Neural cell (in vitro differentiated cells): ENCODE results near the gene YY1. TPM values are rescaled to one million over a fixed set of nuclear protein-coding genes. Genes with fewer than 3 reads are reported as not detected.
A peak's percentile ranks its signal among the peaks of the same experiment; 100 is the strongest.

ENCODE experiments used
- H2AFZ ChIP-seq: fragments of 200-600, 300-800 bp; sonication (generic), shearing (Covaris generic); 2 replicates; pipeline ENCODE4 v1.6.0; 2014; ENCODE audit warnings: low read depth, mild to moderate bottlenecking, antibody characterized with exemption, low read length, moderate library complexity
- H3F3A ChIP-seq: fragments of 200-600 bp; shearing (Covaris generic); 2 replicates; pipeline ENCODE4 v1.6.1; 2016; ENCODE audit warnings: mild to moderate bottlenecking, moderate library complexity, mixed read lengths, antibody characterized with exemption, low read length; ENCODE audit not compliant: insufficient read depth, poor library complexity, severe bottlenecking
- H3K27ac ChIP-seq: fragments of 200-600, 300-800 bp; sonication (generic), shearing (Covaris generic); 2 replicates; pipeline ENCODE4 v1.5.1; 2014; ENCODE audit warnings: mild to moderate bottlenecking, low read length, moderate library complexity
- H3K27me3 ChIP-seq: fragments of 300-800, 200-600 bp; sonication (generic), shearing (Covaris generic); 2 replicates; pipeline ENCODE4 v1.6.0; 2014; ENCODE audit warnings: mild to moderate bottlenecking, low read depth, low read length, moderate library complexity; ENCODE audit not compliant: insufficient read depth
- H3K36me3 ChIP-seq: fragments of 300-800, 200-600 bp; sonication (generic), shearing (Covaris generic); 2 replicates; pipeline ENCODE4 v1.5.1; 2014; ENCODE audit warnings: mild to moderate bottlenecking, antibody characterized with exemption, low read length, moderate library complexity; ENCODE audit not compliant: insufficient read depth
- H3K4me2 ChIP-seq: fragments of 300-800, 200-600 bp; sonication (generic), shearing (Covaris generic); 2 replicates; pipeline ENCODE4 v1.6.0; 2014; ENCODE audit warnings: mild to moderate bottlenecking, low read length
- H3K4me3 ChIP-seq: fragments of 300-800, 200-600 bp; sonication (generic), shearing (Covaris generic); 2 replicates; pipeline ENCODE4 v1.5.1; 2014; ENCODE audit warnings: mild to moderate bottlenecking, low read length, moderate library complexity
- H3K79me2 ChIP-seq: fragments of 200-600 bp; shearing (Covaris generic); replicated peaks from 2 replicates; pipeline ENCODE4 v1.6.0; 2014; ENCODE audit warnings: mild to moderate bottlenecking, low read length, moderate library complexity; ENCODE audit not compliant: insufficient read depth
- H3K9ac ChIP-seq: fragments of 300-800, 200-600 bp; sonication (generic), shearing (Covaris generic); 2 replicates; pipeline ENCODE4 v1.6.1; 2016; ENCODE audit warnings: mild to moderate bottlenecking, low read length, mixed read lengths
- H3K9me2 ChIP-seq: fragments of 200-600 bp; shearing (Covaris generic); 2 replicates; pipeline ENCODE4 v1.6.1; 2016; ENCODE audit warnings: mild to moderate bottlenecking, low read length, mixed read lengths; ENCODE audit not compliant: insufficient read depth
- H3K9me3 ChIP-seq: fragments of 200-600, 300-800 bp; sonication (generic), shearing (Covaris generic); 2 replicates; pipeline ENCODE4 v1.6.1; 2016; ENCODE audit warnings: mild to moderate bottlenecking, mixed run types, low read length, moderate library complexity, mixed read lengths
- H4K20me1 ChIP-seq: fragments of 200-600 bp; shearing (Covaris generic); 2 replicates; pipeline ENCODE4 v1.6.1; 2016; ENCODE audit warnings: mild to moderate bottlenecking, mixed run types; ENCODE audit not compliant: insufficient read depth
- CTCF ChIP-seq: fragments of 450-650 bp; IDR thresholded peaks from 2 replicates; pipeline ENCODE4 v1.5.1; 2014; ENCODE audit warnings: antibody characterized with exemption, mild to moderate bottlenecking, moderate library complexity; ENCODE audit not compliant: poor library complexity, severe bottlenecking
- EP300 ChIP-seq: fragments of 450-650 bp; conservative IDR thresholded peaks from 2 replicates; pipeline ENCODE4 v1.6.1; 2014; ENCODE audit warnings: antibody characterized with exemption, mild to moderate bottlenecking, moderate library complexity; ENCODE audit not compliant: poor library complexity, severe bottlenecking
- EZH2 ChIP-seq: fragments of 200-600, 300-800 bp; shearing (Covaris generic), sonication (generic); IDR thresholded peaks from 2 replicates; pipeline ENCODE4 v1.6.1; 2014; ENCODE audit warnings: antibody characterized with exemption, low read length, borderline replicate concordance, mild to moderate bottlenecking; ENCODE audit not compliant: insufficient read depth, poor library complexity, severe bottlenecking
- MXI1 ChIP-seq: fragments of 450-650 bp; conservative IDR thresholded peaks from 2 replicates; pipeline ENCODE4 v1.6.1; 2014; ENCODE audit warnings: antibody characterized with exemption, mild to moderate bottlenecking; ENCODE audit not compliant: poor library complexity, severe bottlenecking
- POLR2AphosphoS5 ChIP-seq: IDR thresholded peaks from 2 replicates; pipeline ENCODE4 v1.6.1; 2012
- RAD21 ChIP-seq: fragments of 450-650 bp; conservative IDR thresholded peaks from 2 replicates; pipeline ENCODE4 v1.6.1; 2014; ENCODE audit warnings: antibody characterized with exemption, mild to moderate bottlenecking, moderate library complexity
- REST ChIP-seq: IDR thresholded peaks from 2 replicates; pipeline ENCODE4 v1.6.1; 2012; ENCODE audit warnings: borderline replicate concordance
- SMC3 ChIP-seq: fragments of 450-650 bp; conservative IDR thresholded peaks from 2 replicates; pipeline ENCODE4 v1.6.1; 2014; ENCODE audit warnings: antibody characterized with exemption, mild to moderate bottlenecking, moderate library complexity; ENCODE audit not compliant: poor library complexity
- TAF1 ChIP-seq: IDR thresholded peaks from 2 replicates; pipeline ENCODE4 v1.6.1; 2012; ENCODE audit warnings: low read depth
- polyA plus RNA-seq: library from polyadenylated mRNA; depleted of rRNA; stranded (reverse); fragments of >200 nt; gene quantifications from 2 replicates; pipeline ENCODE4 v1.2.3, GENCODE V29; 2014

The YY1 gene
- polyA plus RNA-seq, 1 donor from 2014 or later: 50.4 TPM

- Histone ChIP-seq H4K20me1 (no peaks in the 10 kb centered on the region), H3K36me3 (no peaks in the 10 kb centered on the region), H3K27ac (peak overlapping the region; percentile 65), H2AFZ (no peak overlapping the region), H3K79me2 (peaks cover 42% of the 10 kb centered on the region), H3K9me2 (no peaks in the 10 kb centered on the region), H3K9ac (peak overlapping the region; percentile 57), H3K4me2 (peak overlapping the region; percentile 58), H3K9me3 (no peaks in the 10 kb centered on the region), H3F3A (no peaks in the 10 kb centered on the region), H3K27me3 (no peaks in the 10 kb centered on the region), H3K4me3 (peak overlapping the region; percentile 63)
- TF ChIP-seq EZH2 (no peak), EP300 (no peak), POLR2AphosphoS5 (no peak), RAD21 (no peak), SMC3 (no peak), REST (no peak), CTCF (no peak), TAF1 (no peak), MXI1 (no peak)
Observed at GRCh38 chr14:100222224-100223093, 16.5 kb upstream of the YY1 start.

- H3K27me3 ChIP-seq: no peaks in the 10 kb centered on the region
- H4K20me1 ChIP-seq: no peaks in the 10 kb centered on the region
- peaks cover 44% of the 10 kb centered on the region for H3K79me2 ChIP-seq
- H3F3A ChIP-seq: no peaks in the 10 kb centered on the region
- no peak overlapping the region for H3K4me3 ChIP-seq
- TF ChIP-seq TAF1: no peak
- TF ChIP-seq REST: no peak
- TF ChIP-seq EZH2: no peak
- no peak for TF ChIP-seq CTCF
- no peak for TF ChIP-seq EP300
- TF ChIP-seq SMC3: no peak
- no peak for TF ChIP-seq MXI1
- TF ChIP-seq RAD21: no peak
- no peak for TF ChIP-seq POLR2AphosphoS5
- no peaks in the 10 kb centered on the region for H3K9me2 ChIP-seq
- no peak overlapping the region for H3K9ac ChIP-seq
- H3K4me2 ChIP-seq: no peak overlapping the region
- no peak overlapping the region for H2AFZ ChIP-seq
- no peak overlapping the region for H3K27ac ChIP-seq
- H3K36me3 ChIP-seq: no peaks in the 10 kb centered on the region
- no peaks in the 10 kb centered on the region for H3K9me3 ChIP-seq
Observed at GRCh38 chr14:100223332-100224201, 15.4 kb upstream of the YY1 start.
